HPDE6-E6E7 (cell line): ENCODE measurements around the gene OR13H1.
"Not testable (repeated sequence)": the region's sequence is repeated elsewhere in the genome, so short reads cannot be mapped to it uniquely, and the experiment has no call there.

Experiments used
- DNase-seq: peaks from one replicate; pipeline ENCODE4 v3.0.0; 2011; ENCODE audit warnings: missing footprints; ENCODE audit errors: extremely low spot score

The OR13H1 gene, protein sequence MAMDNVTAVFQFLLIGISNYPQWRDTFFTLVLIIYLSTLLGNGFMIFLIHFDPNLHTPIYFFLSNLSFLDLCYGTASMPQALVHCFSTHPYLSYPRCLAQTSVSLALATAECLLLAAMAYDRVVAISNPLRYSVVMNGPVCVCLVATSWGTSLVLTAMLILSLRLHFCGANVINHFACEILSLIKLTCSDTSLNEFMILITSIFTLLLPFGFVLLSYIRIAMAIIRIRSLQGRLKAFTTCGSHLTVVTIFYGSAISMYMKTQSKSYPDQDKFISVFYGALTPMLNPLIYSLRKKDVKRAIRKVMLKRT

DNA sequence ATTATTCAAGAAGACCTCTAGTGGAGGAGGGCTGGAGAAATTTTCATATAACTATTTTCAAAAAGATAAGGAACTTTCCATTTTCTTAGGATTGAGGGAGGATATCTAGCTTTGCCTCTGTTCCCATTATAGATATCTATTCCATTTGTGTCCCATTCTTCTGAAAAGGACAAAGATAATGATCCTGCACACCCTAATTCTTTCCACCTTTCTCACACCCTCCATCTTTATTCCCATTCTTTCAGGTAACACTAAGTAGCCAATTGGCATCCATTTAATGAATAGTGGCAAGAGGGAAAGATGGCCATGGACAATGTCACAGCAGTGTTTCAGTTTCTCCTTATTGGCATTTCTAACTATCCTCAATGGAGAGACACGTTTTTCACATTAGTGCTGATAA lies at the start of gene OR13H1:
TSS of gene OR13H1 (plus strand) at position 301 of the 400 bp plus-strand sequence. CDS start at position 301, 0 bp downstream.
- DNase-seq: no peak

DNA sequence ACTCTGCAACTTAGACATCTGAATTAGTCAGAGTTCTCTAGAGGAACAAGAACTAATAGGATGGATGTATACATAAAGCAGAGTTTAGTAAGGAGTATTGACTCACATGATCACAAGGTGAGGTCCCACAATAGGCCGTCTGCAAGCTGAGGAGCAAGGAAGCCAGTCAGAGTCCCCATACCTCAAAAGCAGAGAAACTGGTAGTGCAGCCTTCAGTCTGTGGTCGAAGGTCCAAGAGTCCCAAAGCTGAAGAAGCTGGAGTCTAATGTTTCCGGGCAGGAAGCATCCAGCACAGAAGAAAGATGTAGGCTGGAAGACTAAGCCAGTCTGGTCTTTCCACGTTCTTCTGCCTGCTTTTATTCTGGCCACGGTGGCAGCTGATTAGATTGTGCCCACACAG lies 42.3 kb upstream of the OR13H1 start:
- not testable (repeated sequence) for DNase-seq

DNA sequence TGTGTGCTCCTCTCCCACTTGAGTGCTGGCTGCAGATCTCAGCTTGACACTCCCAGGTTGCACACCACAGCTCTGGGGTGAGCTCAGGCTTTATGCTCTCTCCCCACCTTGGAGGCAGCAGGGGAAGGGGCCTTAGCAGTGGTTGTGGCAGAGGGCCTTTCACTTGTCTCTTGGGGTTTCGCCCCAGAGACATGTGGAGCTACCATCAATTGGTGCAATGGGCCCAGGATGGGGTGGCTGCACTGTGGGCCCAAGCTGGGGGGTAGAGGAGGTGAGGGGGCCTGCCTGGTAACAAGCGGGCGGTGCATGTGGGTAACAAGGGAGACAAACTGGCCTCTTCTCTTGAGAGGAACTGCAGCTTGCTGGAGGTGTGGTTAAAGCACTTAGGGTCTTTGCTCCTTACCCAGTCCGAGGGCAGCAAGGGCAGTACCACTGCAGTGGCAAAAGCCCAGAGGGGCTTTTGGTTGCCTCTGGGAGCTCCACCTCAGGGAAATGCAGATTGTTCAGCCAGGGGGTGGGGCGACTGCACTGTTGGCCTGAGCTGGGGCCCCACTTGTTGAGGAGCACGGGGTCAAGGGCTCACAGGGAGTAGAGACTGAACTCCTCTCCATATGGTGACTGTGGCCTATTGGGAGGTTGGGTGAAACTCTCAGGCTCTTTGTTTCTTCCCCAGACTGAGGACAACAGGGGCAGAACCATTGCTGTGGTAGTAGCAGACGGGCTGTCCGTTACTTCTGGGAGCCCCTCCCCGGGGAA lies 30.5 kb upstream of the OR13H1 start:
- DNase-seq: no peak

DNA sequence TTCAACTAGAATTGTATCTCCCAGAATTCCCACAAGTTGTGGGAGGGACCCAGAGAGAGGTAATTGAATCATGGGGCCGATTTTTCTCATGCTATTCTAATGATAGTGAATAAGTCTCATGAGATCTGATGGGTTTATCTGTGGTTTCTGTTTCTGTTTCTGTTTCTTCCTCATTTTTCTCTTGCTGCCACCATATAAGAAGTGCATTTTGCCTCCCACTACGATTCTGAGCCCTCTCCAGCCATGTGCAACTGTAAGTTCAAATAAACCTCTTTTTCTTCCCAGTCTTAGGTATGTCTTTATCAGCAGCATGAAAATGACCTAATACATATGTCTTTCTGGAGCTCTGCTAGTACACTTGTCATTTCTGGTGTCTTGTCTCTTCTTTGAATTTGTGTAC lies 22.1 kb upstream of the OR13H1 start:
- no peak for DNase-seq

DNA sequence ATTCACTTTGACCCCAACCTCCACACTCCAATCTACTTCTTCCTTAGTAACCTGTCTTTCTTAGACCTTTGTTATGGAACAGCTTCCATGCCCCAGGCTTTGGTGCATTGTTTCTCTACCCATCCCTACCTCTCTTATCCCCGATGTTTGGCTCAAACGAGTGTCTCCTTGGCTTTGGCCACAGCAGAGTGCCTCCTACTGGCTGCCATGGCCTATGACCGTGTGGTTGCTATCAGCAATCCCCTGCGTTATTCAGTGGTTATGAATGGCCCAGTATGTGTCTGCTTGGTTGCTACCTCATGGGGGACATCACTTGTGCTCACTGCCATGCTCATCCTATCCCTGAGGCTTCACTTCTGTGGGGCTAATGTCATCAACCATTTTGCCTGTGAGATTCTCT lies 344 bp downstream of the OR13H1 start:
- DNase-seq: no peak

DNA sequence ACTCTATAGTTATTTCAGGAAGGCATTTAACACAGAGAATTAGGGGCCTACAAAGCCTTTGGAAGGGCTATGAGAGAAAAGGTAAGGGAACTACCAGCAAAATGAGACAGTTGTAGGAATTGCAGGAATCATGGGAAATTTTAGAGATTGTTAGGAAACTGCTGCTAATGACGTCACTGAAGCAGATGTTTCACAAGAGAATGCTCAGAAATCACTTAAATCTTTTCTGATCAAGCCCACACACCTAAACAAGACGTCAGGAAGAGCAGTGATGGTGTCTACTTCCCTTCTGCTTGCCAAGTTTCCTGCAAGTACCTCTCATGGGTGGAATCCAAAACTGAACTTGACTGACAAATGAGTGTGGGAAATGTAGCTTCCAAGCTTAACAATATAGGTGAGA lies 5.1 kb downstream of the OR13H1 start:
- DNase-seq: no peak

DNA sequence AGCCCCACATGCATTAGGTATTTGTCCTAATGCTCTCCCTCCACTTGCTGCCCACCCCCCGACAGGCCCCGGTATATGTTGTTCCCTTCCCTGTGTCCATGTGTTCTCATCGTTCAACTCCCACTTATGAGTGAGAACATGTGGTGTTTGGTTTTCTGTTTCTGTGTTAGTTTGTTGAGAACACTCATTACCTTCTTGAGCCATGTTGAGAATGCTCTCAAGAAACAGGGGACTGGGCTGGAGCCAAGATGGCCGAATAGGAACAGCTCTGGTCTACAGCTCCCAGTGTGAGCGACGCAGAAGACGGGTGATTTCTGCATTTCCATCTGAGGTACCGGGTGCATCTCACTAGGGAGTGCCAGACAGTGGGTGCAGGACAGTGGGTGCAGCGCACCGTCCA lies 8.6 kb downstream of the OR13H1 start:
- not testable (repeated sequence) for DNase-seq

DNA sequence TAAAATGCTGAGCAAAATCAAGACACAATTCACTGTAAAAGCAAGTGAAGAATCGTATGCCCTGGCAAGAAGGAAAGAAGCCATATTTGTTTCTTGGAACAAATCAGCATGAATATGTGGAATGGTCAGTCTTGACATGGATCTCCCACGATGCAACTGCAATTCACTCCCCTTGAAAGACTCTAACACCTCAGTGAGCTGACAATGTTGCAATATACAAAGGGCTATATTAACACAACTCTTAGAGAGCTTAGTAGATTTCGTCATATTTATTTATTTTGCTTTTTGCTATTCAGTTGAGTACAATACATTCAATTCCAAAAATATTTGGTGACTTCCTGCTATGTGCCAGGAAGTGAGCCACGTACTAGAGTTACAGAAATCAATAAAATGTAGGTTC lies 14.7 kb downstream of the OR13H1 start:
- DNase-seq: no peak

DNA sequence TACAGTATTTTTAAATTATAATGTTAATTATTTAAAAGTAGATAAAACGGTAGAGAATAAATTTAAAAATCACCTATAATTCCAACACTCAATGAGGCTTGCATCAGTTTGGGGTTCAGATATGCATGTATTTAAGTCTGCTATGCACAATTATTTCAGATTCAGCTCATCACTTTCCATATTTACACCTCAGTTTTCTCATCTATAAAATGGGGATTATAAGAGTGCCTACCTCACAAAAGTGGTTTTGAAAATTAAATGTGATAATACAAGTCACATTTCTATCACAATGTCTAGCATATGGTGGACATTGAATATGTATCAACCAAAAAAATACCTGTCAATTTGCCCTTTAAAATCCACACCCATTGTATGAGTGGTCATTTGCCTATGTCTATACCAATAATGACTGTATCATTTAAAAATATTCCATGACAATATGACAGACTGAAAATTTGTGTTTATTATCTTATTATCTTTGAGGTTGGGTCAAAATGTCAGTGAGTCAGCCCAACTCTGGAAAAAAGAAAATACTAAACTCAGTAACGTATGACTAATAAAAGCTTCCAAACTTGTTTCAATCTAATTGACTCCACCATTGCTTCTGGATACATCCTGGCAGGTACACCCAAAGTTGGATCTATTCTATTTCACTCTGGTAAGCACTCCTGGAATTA lies 20.8 kb downstream of the OR13H1 start:
- no peak for DNase-seq

DNA sequence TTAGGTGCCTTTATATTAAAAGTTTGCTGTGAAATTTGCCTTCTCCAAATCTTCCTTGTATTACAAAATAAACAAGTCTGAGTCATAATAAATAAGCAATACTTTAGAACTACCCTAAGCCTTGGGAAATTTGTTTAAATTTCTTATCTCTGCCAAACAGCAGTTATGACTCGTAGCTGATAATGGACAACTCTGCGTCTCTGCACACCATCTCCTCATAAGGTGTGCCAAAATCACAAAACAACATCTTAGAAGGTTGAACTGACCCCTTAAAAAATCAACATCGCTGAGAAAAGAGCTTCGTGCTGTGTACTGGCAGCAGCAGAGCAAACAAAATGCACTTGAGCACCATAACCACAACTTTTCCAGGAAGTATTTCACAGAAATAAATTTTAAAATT lies 22.0 kb downstream of the OR13H1 start:
- DNase-seq: no peak

DNA sequence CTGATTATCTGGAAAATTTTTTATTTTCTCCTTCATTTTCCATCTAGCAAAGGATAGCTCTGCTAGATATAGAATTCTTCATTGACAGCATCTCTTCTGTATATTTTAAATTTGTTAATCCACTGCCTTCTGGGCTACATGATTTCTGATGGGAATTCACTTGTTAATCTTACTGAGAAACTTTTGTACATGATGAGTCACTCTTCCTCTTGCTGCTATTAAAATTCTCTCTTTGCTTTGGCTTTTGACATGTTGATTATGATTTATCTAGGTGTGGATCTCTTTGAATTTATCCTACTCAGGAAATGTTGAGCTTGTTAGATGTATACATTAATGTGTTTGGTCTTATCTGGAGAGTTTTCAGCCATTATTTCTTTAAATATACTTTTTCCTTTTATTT lies 27.5 kb downstream of the OR13H1 start:
- no peak for DNase-seq

DNA sequence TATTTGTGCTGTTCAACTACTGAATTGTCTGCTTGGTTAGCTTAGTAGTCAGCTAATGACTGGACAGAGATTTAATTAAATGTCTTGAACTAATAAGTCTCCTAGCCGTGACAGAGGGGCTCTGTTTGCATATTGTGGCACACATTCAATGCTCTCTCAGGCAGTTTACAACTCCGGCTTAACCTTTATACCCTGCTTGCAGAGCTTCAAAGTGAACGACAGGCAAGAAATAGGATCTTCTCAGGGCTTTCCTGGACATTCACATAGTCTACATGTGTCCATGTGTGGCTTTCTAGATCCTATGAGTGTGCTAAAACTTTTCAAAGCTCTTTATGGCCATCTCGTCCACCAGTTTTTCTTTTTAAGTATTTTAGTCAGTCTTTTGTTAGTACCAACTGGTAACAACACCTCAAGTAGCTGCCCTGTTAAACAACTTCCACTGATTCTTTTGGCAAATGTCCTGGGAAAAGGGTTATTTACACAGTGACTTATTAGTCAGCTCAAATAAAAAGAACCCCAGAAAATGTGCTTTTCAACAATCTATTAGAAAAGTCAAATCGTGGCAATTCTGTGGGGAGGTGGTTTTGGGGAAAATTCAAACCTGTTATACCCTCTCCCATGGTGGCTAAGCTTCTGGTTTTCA lies 28.6 kb downstream of the OR13H1 start:
- no peak for DNase-seq

DNA sequence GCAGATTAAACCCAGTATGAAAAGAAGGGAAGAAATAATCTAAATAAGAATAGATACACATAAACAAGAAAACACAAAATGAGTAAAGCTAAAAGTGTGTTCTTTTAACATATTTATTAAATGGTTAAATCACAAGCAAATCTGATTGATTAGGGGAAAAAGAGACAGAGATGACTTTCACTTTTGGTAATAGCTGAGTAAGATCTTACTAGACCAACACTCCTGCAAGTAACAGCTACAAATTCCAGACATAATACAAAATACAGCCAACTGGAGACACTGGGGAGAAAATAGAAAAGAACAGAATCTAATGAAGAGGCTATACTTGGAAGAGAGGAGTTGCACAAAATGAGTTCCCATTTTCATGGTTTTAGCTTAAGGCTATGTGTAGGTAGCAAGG lies 33.5 kb downstream of the OR13H1 start:
- DNase-seq: no peak

DNA sequence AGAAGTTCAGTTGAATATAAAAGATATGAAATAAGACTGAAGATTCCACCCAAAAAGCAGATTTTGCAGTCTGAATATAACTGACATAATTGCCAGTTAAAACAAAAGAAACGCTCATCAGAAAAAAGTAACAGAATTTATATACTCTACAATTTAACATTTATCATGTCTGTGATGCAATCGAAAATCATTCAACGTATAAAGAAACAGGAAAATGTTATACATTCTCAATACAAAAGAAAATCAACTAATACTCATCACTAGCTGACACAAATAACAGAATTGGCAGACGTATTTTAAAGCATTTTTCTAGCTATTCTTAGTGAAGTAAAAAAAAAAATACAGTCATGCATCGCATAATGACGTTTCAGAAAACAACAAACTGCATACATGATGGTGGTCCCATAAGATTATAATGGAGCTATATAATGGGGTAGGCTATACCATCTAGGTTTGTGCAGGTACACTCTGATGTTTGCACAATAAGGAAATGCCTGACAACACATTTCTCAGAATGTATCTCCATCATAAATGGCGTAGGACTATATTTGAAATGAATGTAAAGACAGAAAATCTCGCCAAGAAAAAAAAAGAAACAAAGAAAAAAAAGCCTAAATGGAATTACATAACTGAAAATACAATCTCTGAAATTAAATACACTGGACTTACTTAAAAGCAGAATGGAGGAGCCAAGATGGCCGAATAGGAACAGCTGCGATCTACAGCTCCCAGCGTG lies 34.3 kb downstream of the OR13H1 start:
- DNase-seq: no peak

DNA sequence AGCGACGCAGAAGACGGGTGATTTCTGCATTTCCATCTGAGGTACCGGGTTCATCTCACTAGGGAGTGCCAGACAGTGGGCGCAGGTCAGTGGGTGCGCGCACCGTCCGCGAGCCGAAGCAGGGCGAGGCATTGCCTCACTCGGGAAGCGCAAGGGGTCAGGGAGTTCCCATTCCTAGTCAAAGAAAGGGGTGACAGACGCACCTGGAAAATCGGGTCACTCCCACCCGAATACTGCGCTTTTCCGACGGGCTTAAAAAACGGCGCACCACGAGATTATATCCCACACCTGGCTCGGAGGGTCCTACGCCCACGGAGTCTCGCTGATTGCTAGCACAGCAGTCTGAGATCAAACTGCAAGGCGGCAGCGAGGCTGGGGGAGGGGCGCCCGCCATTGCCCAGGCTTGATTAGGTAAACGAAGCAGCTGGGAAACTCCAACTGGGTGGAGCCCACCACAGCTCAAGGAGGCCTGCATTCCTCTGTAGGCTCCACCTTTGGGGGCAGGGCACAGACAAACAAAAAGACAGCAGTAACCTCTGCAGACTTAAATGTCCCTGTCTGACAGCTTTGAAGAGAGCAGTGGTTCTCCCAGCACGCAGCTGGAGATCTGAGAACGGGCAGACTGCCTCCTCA lies 35.0 kb downstream of the OR13H1 start:
- not testable (repeated sequence) for DNase-seq

DNA sequence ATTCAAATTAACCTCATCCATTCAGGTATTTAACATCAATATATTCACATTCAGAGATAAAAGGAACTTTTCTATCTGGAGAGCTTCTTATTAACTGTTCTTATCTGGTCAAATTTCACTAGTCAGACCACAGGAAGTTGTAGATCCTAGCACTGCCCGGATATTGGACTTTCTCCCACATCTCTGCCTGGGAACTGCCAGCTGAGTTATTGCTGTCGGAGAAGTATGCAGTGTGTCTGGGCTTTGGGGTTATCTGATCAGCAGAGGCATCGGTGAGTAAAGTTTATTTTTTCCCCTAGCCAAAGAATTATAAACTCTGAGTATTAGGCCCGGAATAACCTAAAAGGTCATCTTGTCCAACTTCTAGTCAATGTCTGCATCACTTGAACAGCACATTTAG lies 45.1 kb downstream of the OR13H1 start:
- DNase-seq: no peak
